SK-N-SH (cell line): ENCODE results near the gene SPEF1. TPM values are rescaled to one million over a fixed set of nuclear protein-coding genes. Genes with fewer than 3 reads are reported as not detected.

ENCODE experiments used
- CTCF ChIA-PET: fragments of 300-600, 350-600 bp; formaldehyde crosslinking; extraction: SDS; loops from one replicate; lab custom pipeline; 2021; lab: Yijun Ruan, JAX
- POLR2A ChIA-PET: fragments of 350-600 bp; sonication (Branson Sonifier 250); formaldehyde crosslinking; extraction: SDS; loops from one replicate; lab custom pipeline; 2020; ENCODE audit warnings: antibody characterized with exemption, inconsistent platforms; lab: Yijun Ruan, JAX
- DNase-seq: peaks from one replicate; pipeline ENCODE4 v3.0.0; 2012
- H2AFZ ChIP-seq: fragments of 200-600 bp; sonication (generic); 2 replicates; pipeline ENCODE4 v1.8.1; 2016; ENCODE audit warnings: antibody characterized with exemption, mild to moderate bottlenecking, low read depth
- H3F3A ChIP-seq: fragments of 200-600 bp; sonication (generic); replicated peaks from 2 replicates; pipeline ENCODE3; 2016; ENCODE audit warnings: antibody characterized with exemption, mild to moderate bottlenecking; ENCODE audit not compliant: insufficient read depth
- H3K27ac ChIP-seq, 2 experiments: fragments of 200-500 bp in 1 of 2; fragments of 200-600 bp in 1 of 2; sonication (Bioruptor generic) in 1 of 2; sonication (generic), shearing (Covaris generic) in 1 of 2; 2 replicates each; pipeline versions ENCODE4 v1.5.1 to v1.6.1; 2014 to 2016; ENCODE audit warnings: low read depth in 2 of 2, inconsistent platforms in 1 of 2, low read length in 1 of 2, mild to moderate bottlenecking in 1 of 2, mixed read lengths in 1 of 2
- H3K27me3 ChIP-seq: fragments of 200-600 bp; sonication (generic), shearing (Covaris generic); 2 replicates; pipeline ENCODE4 v1.6.1; 2016; ENCODE audit warnings: mixed run types; ENCODE audit not compliant: insufficient read depth
- H3K36me3 ChIP-seq, 2 experiments: fragments of 200-500 bp in 1 of 2; fragments of 200-600 bp in 1 of 2; sonication (Bioruptor generic) in 1 of 2; sonication (generic) in 1 of 2; replicated peaks in 1 of 2; 2 replicates each; pipeline versions ENCODE3 to v1.5.1; 2014 to 2016; ENCODE audit warnings: low read length in 1 of 2, mild to moderate bottlenecking in 1 of 2; ENCODE audit not compliant: insufficient read depth in 2 of 2, control insufficient read depth in 1 of 2
- H3K4me1 ChIP-seq, 2 experiments: fragments of 200-500 bp in 1 of 2; fragments of 200-600 bp in 1 of 2; sonication (Bioruptor generic) in 1 of 2; sonication (generic), shearing (Covaris generic) in 1 of 2; 2 replicates each; pipeline versions ENCODE4 v1.5.1 to v1.6.1; 2014 to 2016; ENCODE audit warnings: low read depth in 1 of 2, low read length in 1 of 2, mixed run types in 1 of 2; ENCODE audit not compliant: insufficient read depth in 2 of 2, control insufficient read depth in 1 of 2
- H3K4me2 ChIP-seq: fragments of 200-600 bp; sonication (generic), shearing (Covaris generic); 2 replicates; pipeline ENCODE4 v1.6.1; 2017; ENCODE audit warnings: mixed run types
- H3K4me3 ChIP-seq, 2 experiments: fragments of 200-500 bp in 1 of 2; fragments of 200-600 bp in 1 of 2; sonication (Bioruptor generic) in 1 of 2; sonication (generic), shearing (Covaris generic) in 1 of 2; 2 replicates each; pipeline versions ENCODE4 v1.5.1 to v1.8.1; 2014 to 2016; ENCODE audit warnings: low read depth in 2 of 2, inconsistent platforms in 1 of 2, low read length in 1 of 2, mild to moderate bottlenecking in 1 of 2, mixed read lengths in 1 of 2, moderate library complexity in 1 of 2
- H3K79me2 ChIP-seq: fragments of 200-600 bp; sonication (generic); 2 replicates; pipeline ENCODE4 v1.8.1; 2017; ENCODE audit warnings: mild to moderate bottlenecking; ENCODE audit not compliant: insufficient read depth
- H3K9ac ChIP-seq: fragments of 200-600 bp; sonication (generic); 2 replicates; pipeline ENCODE4 v1.6.1; 2017; ENCODE audit warnings: mixed run types
- H3K9me2 ChIP-seq: fragments of 200-600 bp; sonication (generic); 2 replicates; pipeline ENCODE4 v1.6.1; 2017; ENCODE audit warnings: mixed run types
- H3K9me3 ChIP-seq: fragments of 200-600 bp; sonication (generic); 2 replicates; pipeline ENCODE4 v1.6.1; 2017; ENCODE audit warnings: mixed run types, mild to moderate bottlenecking, moderate library complexity
- H4K20me1 ChIP-seq: fragments of 200-600 bp; sonication (generic); 2 replicates; pipeline ENCODE4 v1.6.1; 2017; ENCODE audit warnings: mild to moderate bottlenecking, mixed run types; ENCODE audit not compliant: insufficient read depth
- CHD2 ChIP-seq: fragments of 150-350 bp; IDR thresholded peaks from 2 replicates; pipeline ENCODE4 v1.6.1; 2018; ENCODE audit warnings: low read length; ENCODE audit not compliant: partially characterized antibody
- EZH2phosphoT487 ChIP-seq: fragments of 200-600 bp; sonication (generic); IDR thresholded peaks from 2 replicates; pipeline ENCODE4 v1.6.1; 2017; ENCODE audit warnings: low read depth, mixed run types, mild to moderate bottlenecking, antibody characterized with exemption, moderate library complexity, borderline replicate concordance
- FOXJ3 ChIP-seq: sonication (generic); formaldehyde crosslinking; IDR thresholded peaks from 2 replicates; pipeline ENCODE4 v1.5.1; 2020; ENCODE audit warnings: mild to moderate bottlenecking, missing genetic modification reagents
- GATA2 ChIP-seq: sonication (generic); formaldehyde crosslinking; IDR thresholded peaks from 2 replicates; pipeline ENCODE4 v1.5.0; 2020; ENCODE audit warnings: mild to moderate bottlenecking, missing genetic modification reagents
- IRF3 ChIP-seq: fragments of 150-350 bp; IDR thresholded peaks from 2 replicates; pipeline ENCODE4 v1.6.1; 2016; ENCODE audit warnings: mild to moderate bottlenecking, low read depth, low read length
- JUND ChIP-seq: IDR thresholded peaks from 2 replicates; pipeline ENCODE4 v1.4.0; 2012
- MEF2A ChIP-seq: IDR thresholded peaks from 2 replicates; pipeline ENCODE4 v1.4.0; 2012; ENCODE audit warnings: low read depth, borderline replicate concordance
- NRF1 ChIP-seq: IDR thresholded peaks from 2 replicates; pipeline ENCODE4 v1.6.1; 2012; ENCODE audit warnings: low read depth, mild to moderate bottlenecking, low read length
- POLR2AphosphoS5 ChIP-seq: IDR thresholded peaks from 2 replicates; pipeline ENCODE4 v1.6.1; 2012; ENCODE audit warnings: low read depth, low read length
- RAD21 ChIP-seq: IDR thresholded peaks from 2 replicates; pipeline ENCODE4 v1.6.1; 2012; ENCODE audit warnings: mild to moderate bottlenecking, low read length
- REST ChIP-seq: IDR thresholded peaks from 2 replicates; pipeline ENCODE4 v1.6.1; 2012; ENCODE audit warnings: mild to moderate bottlenecking, low read depth, low read length, moderate library complexity
- RFX5 ChIP-seq: IDR thresholded peaks from 2 replicates; pipeline ENCODE4 v1.6.1; 2012; ENCODE audit warnings: mild to moderate bottlenecking, improper control_type of control experiment, low read length
- SMC3 ChIP-seq: IDR thresholded peaks from 2 replicates; pipeline ENCODE4 v1.6.1; 2012; ENCODE audit warnings: low read depth, low read length, improper control_type of control experiment
- TAF1 ChIP-seq: IDR thresholded peaks from 2 replicates; pipeline ENCODE4 v1.6.1; 2012; ENCODE audit warnings: low read depth, mild to moderate bottlenecking, low read length, moderate library complexity, borderline replicate concordance
- TCF12 ChIP-seq: IDR thresholded peaks from 2 replicates; pipeline ENCODE4 v1.4.0; 2012
- USF1 ChIP-seq: IDR thresholded peaks from 2 replicates; pipeline ENCODE4 v1.4.0; 2012; ENCODE audit warnings: low read depth, borderline replicate concordance
- ZBTB33 ChIP-seq: IDR thresholded peaks from 2 replicates; pipeline ENCODE4 v1.4.0; 2012; ENCODE audit warnings: low read depth, borderline replicate concordance
- WGBS: methylation state at CpG from one replicate; pipeline ENCODE4 v1.1.6; 2017; ENCODE audit warnings: low lambda C conversion rate; 5-methylcytosine and 5-hydroxymethylcytosine counted together
- polyA plus RNA-seq, 3 experiments: library from polyadenylated mRNA; depleted of rRNA; stranded (reverse); fragments of >200 nt; gene quantifications; 2 replicates each; pipeline ENCODE4 v1.2.3, GENCODE V29; 2012
- TF ChIP-seq, protein P1 (sequence below): IDR thresholded peaks from 2 replicates; pipeline ENCODE4 v1.4.0; 2012; ENCODE audit warnings: low read depth

The SPEF1 gene
- polyA plus RNA-seq, 1 of the 3 experiments (the other 2 are of a cell fraction): 1.6 TPM

DNA sequence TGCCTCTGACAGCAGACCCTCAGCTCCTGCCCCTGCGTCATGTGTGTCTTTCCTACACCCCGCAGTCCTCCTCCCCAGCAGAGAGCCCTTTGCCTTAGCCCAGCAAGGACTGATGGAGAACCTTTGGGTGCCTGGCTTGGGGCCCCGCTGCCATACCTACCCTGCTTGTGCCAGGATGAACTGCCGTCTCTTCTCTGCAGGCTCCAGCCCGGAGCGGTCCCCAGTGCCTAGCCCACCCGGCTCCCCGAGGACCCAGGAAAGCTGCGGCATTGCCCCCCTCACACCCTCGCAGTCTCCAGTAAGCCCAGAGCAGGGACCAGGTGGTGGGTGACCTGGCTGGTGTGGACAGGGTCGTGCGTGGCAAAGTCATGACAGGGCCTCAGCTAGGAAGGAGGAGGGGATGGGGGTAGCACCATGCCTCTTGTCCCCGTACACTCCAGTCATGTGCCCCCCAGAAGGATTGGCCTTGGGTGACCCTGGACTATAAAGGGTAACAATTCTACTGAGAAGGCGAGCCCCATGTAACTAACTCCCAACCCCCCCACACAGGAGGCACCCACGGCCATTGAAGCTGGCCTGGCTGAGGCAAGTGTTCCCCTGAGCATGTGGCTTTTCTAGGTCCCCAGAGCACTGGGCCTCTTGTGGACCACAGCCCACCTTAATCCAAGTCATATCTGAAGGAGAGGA lies 40.5 kb downstream of the SPEF1 start:
- Histone ChIP-seq H3K27ac (no peak overlapping the region), H3K4me1 (peaks cover 0 to 25% of the 10 kb centered on the region in 2 experiments; a peak in 1 of 4 replicates), H4K20me1 (no peaks in the 10 kb centered on the region), H3K9me3 (no peaks in the 10 kb centered on the region)
- DNase-seq: no peak
- TF ChIP-seq RAD21 (no peak), TCF12 (no peak), CHD2 (no peak)
- TF ChIP-seq, protein P1, sequence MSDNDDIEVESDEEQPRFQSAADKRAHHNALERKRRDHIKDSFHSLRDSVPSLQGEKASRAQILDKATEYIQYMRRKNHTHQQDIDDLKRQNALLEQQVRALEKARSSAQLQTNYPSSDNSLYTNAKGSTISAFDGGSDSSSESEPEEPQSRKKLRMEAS: no peak
- TF ChIP-seq, all 33 proteins: peak for 0
- POLR2A ChIA-PET: no interaction called here
- Histone ChIP-seq H3K79me2 (no peaks in the 10 kb centered on the region), H3K27me3 (no peaks in the 10 kb centered on the region), H3K4me2 (no peak overlapping the region), H3K4me3 (no peak overlapping the region), H3K9ac (no peak overlapping the region), H3K9me2 (no peaks in the 10 kb centered on the region), H3F3A (no peaks in the 10 kb centered on the region), H3K36me3 (no peaks in the 10 kb centered on the region), H2AFZ (no peak overlapping the region)
- 84% methylated on average over 11 of the region's 15 CpGs for WGBS
- CTCF ChIA-PET: interaction anchor here (0.6 to 3.5 kb wide), 9 partner anchors 10 to 78 kb away, joined by 3 to 25 read pairs (median 6); no protein-coding TSS in a partner anchor

DNA sequence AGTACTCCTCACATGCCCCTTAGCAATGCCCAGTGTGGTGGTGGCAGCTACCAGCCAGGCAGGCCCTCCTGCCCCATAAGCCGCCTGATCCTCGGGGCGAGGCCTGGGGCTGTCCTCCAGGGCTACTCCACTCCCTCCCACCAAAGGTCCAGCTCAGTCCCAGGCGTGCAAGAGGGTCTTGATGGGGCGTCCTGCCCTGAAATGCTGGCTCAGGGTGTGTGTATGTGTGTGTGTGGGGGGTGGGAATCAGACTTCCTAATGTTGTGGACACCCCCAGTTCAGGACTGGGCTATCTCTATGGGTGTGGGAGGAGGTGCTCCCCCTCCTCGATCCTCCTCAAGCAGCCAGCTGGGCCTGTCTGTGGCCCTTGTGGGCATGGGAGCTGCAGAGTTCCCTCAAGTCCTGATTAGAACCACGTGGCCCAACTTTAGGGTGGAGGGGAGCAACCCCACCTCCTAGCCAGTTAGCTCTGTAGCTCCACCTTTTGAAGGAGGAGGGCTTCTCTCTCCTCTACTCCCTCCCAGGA lies 41.3 kb downstream of the SPEF1 start:
- H3K9me3 ChIP-seq: no peaks in the 10 kb centered on the region
- no peak overlapping the region; a peak in 1 of 4 replicates for H3K27ac ChIP-seq
- H3K79me2 ChIP-seq: no peaks in the 10 kb centered on the region
- no peak overlapping the region for H3K4me2 ChIP-seq
- 59% methylated on average over 6 of the region's 7 CpGs for WGBS
- ChIA-PET CTCF (interaction anchor here (1.6 to 3.5 kb wide), 4 partner anchors 11 to 64 kb away, joined by 6 to 25 read pairs (median 7); no protein-coding TSS in a partner anchor), POLR2A (interaction anchor here (1.2 kb wide), 2 partner anchors 10 to 28 kb away, joined by 3 to 4 read pairs; partner anchors contain the start of gene ADISSP)
- peaks cover 0 to 22% of the 10 kb centered on the region in 2 experiments; a peak in 1 of 4 replicates for H3K4me1 ChIP-seq
- H4K20me1 ChIP-seq: no peaks in the 10 kb centered on the region
- H3K36me3 ChIP-seq: no peaks in the 10 kb centered on the region
- no peaks in the 10 kb centered on the region for H3K9me2 ChIP-seq
- no peak for DNase-seq
- H2AFZ ChIP-seq: no peak overlapping the region
- no peaks in the 10 kb centered on the region for H3F3A ChIP-seq
- no peaks in the 10 kb centered on the region for H3K27me3 ChIP-seq
- TF ChIP-seq NRF1 (no peak), TAF1 (no peak), GATA2 (CRISPR knock-in tag) (no peak), MEF2A (no peak), TCF12 (no peak), RFX5 (no peak), ZBTB33 (no peak), FOXJ3 (CRISPR knock-in tag) (no peak), IRF3 (no peak), JUND (no peak), REST (no peak), RAD21 (no peak), POLR2AphosphoS5 (no peak), USF1 (no peak), EZH2phosphoT487 (no peak), SMC3 (no peak)
- no peak overlapping the region for H3K4me3 ChIP-seq
- no peak overlapping the region for H3K9ac ChIP-seq
